SK-N-MC (cell line): ENCODE measurements around the gene UGT2B17.

Experiments
- EZH2 ChIP-seq: fragments of 200-600 bp; sonication (generic); IDR thresholded peaks from one replicate; pipeline ENCODE4 v1.6.1; 2017; ENCODE audit warnings: antibody characterized with exemption
- FOXP2 ChIP-seq: optimal IDR thresholded peaks from 2 replicates; pipeline ENCODE3; 2011; ENCODE audit warnings: mild to moderate bottlenecking, moderate library complexity; ENCODE audit not compliant: insufficient read depth; ENCODE audit errors: extremely low read length, control extremely low read depth
- POLR2AphosphoS5 ChIP-seq: IDR thresholded peaks from 2 replicates; pipeline ENCODE4 v1.6.1; 2012; ENCODE audit warnings: mild to moderate bottlenecking, low read depth, low read length, borderline replicate concordance

DNA sequence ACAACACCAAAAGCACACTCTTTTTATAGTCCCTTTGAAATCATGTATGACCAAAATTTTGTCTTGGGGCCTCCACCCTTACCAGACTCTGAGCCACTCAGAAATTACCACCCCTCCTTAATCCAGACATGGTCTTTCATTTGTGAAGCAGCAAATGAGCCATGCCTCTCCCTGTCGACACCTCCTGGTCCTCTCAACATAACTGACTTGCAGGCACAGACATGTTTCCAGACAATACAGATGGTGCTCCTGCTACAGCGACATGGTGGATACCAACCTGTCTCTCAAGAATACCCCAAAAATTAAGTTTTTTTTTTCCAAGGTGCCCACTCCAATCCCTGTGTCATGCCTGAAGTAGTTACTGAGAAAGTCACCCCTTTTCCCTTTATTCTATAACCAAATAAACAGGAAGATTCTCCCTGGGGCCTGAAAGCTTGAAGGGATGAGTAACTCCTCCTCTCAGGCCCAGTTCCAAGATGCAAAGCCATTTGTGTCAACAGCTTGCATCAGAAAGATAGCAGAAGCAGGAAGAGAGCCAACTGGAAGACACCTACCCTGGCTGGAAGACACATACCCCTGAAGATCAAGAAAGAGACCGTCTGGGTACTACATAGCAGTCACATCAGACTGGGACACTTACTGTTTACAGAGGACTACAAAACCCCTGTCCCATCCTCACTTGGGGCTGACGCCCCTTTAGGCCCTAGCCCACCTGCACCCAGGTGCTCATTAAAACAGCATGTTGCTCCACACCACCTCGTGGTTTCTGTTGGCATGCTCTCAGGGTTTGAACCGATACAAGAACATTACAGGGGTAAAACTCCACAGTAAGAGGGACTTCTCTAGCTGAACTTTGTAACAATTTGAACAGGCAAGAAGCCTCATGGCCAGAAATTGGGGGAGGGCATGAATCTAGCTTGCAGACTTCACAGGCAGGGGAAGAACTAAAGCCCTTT is 5.5 kb upstream of the UGT2B17 start:
- TF ChIP-seq POLR2AphosphoS5 (no peak), EZH2 (no peak), FOXP2 (no peak)
